ENCODE results near the gene CYP27A1.

CYP27A1 gene

GRCh38 chr2:218781691-218782527 is at the start of gene CYP27A1:
CYP27A1 (plus strand) TSS chr2:218782147; CDS start chr2:218782183, 36 bp downstream.
- Histone ChIP-seq H3K9ac (ENCODE audit: low read depth, low read length) (peak within 1 kb of the TSS; percentile 82), H3K4me1 (ENCODE audit: insufficient read depth, low read length) (peaks cover 4% of the 10 kb centered on the region), H3K36me3 (ENCODE audit: insufficient read depth, low read length) (no peaks in the 10 kb centered on the region), H3K9me3 (ENCODE audit: control insufficient read depth, insufficient read depth, low read length) (0 out of 2 replicates have a peak, but pooled peaks cover 3% of the 10 kb centered on the region)

- peaks cover 32% of the 10 kb centered on the region for H3K4me1 ChIP-seq (ENCODE audit: insufficient read depth, low read length)
- H3K36me3 ChIP-seq (ENCODE audit: insufficient read depth, low read length), result peaks cover 1% of the 10 kb centered on the region
- H3K9ac ChIP-seq (ENCODE audit: low read depth, low read length), result no peak overlapping the region
- H3K9me3 ChIP-seq (ENCODE audit: control insufficient read depth, insufficient read depth, low read length), result no peaks in the 10 kb centered on the region
These were observed 49.2 kb upstream of the CYP27A1 start for GRCh38 chr2:218732761-218733158.

DNA sequence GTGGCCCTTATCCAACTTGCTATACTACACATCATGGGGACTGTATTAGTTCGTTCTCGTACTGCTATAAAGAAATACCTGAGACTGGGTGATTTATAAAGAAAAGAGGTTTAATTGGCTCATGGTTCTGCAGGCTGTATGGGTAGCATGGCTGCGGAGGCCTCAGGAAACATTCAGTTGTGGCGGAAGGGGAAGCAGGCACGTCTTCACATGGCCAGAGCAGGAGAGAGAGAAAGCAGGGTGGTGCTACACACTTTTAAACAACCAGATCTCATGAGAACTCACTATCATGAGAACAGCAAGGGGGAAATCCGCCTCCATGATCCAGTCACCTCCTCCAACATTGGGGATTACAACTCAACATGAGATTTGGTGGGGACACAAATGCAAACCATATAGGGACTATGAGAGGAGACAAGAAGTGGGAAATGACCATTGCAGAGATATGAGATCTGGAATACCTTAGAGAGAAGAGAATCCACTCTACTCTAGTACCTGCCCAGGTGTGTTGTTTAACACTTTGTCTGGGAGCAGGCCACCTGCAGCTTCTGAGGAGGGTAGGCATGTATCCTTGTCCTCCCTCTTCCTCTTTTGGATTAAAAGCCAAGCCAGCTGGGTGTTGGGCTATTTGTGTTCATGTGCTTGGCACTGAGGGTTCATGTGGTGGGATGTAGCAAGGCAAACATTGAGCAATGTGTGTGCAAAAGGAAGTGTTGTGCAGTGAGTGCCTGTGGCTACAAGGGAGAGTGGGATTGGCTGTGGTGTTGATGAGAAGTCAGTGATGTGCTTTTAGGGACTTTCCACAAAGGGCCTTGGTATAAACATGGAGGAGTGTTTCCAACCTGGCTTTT is 48.6 kb upstream of the CYP27A1 start:
- H3K36me3 ChIP-seq (ENCODE audit: insufficient read depth, low read length), result peaks cover 5% of the 10 kb centered on the region; the same call in 1 of the 2 replicates
- no peak overlapping the region for H3K9ac ChIP-seq (ENCODE audit: low read depth, low read length)
- peaks cover 32% of the 10 kb centered on the region for H3K4me1 ChIP-seq (ENCODE audit: insufficient read depth, low read length)
- H3K9me3 ChIP-seq (ENCODE audit: control insufficient read depth, insufficient read depth, low read length), result no peaks in the 10 kb centered on the region

DNA sequence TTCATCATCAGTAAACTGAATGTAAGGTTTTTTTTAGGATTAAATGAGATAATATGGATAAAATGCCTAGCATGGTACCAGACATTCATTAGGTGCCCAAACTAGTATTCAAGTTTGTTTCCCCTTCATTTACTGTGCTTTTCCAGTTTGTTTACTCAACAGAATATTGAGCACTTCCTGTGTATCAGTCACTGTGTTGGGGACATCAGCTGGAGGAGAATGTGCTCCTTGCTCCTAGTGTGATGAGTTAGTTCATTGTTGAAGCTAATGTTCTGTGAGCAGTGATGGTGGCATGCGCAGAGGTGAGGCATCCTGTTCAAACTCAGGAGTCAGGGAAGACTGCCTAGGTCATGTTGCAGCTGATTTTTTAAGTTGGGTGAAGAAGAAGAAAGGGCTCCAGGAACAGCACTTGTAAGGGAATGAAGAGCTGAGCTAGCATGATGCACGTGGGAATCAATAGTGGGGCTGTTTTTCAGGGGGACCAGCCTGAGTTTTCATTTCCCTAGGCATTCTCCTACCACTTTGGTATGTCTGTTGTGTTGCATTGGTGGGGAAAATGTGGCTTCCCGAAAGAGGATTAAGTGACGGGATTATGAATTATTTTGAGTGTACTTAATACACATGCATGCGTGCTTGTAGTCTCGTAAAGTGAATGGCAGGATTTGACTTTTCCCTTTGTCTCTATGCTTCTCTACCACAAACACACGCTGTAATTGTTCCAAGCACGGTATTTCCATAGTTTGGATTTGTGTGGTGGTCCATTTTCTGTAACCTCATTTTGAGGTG is 47.6 kb upstream of the CYP27A1 start:
- Histone ChIP-seq H3K36me3 (ENCODE audit: insufficient read depth, low read length) (peaks cover 10% of the 10 kb centered on the region), H3K9me3 (ENCODE audit: control insufficient read depth, insufficient read depth, low read length) (no peaks in the 10 kb centered on the region), H3K9ac (ENCODE audit: low read depth, low read length) (no peak overlapping the region), H3K4me1 (ENCODE audit: insufficient read depth, low read length) (peaks cover 32% of the 10 kb centered on the region)

DNA sequence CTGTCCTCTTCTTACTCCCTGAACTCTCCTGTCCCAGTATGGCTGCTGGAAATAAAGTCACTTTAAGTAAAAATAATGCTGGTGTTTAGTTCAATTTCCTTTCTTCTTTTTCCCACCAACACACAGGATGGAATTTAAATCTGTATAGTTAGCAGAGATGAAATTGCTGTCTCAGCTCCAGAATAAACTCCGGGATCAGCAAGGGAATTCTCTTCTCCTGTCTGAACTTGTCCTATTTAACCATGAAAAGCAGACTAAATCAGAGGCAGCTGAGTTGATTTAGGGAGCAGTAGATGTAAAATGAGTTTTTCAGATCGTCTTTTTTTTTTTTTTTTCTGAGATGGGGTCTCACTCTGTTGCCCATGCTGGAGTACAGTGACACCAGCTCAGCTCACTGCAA is 45.4 kb upstream of the CYP27A1 start:
- H3K9ac ChIP-seq (ENCODE audit: low read depth, low read length), result no peak overlapping the region
- H3K36me3 ChIP-seq (ENCODE audit: insufficient read depth, low read length), result peaks cover 20% of the 10 kb centered on the region; the same call in 1 of the 2 replicates
- peaks cover 29% of the 10 kb centered on the region for H3K4me1 ChIP-seq (ENCODE audit: insufficient read depth, low read length)
- no peaks in the 10 kb centered on the region for H3K9me3 ChIP-seq (ENCODE audit: control insufficient read depth, insufficient read depth, low read length)

GRCh38 chr2:218743068-218743467 is 38.9 kb upstream of the CYP27A1 start:
- Histone ChIP-seq H3K4me1 (ENCODE audit: insufficient read depth, low read length) (no peaks in the 10 kb centered on the region), H3K36me3 (ENCODE audit: insufficient read depth, low read length) (peaks cover 22% of the 10 kb centered on the region; the same call in 1 of the 2 replicates), H3K9me3 (ENCODE audit: control insufficient read depth, insufficient read depth, low read length) (no peaks in the 10 kb centered on the region), H3K9ac (ENCODE audit: low read depth, low read length) (no peak overlapping the region)

DNA sequence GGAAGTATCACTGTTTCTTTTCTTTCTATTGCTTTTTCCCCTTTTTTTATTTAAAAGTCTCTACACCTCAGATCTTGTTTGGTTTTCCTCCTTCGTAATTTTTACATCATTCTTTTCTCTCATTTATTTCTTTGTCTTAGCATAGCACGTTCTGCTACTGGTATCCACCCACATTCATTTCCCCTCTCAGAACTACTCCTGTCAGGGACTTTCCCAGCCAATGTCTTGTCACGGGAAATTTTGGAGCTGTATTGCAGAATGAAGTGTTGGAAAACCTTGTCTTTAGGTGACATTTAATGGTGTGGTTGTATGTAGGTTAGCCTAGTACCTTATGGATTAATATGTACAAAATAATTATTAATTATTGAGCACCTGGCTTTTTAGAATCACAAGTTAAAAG is 37.3 kb upstream of the CYP27A1 start:
- Histone ChIP-seq H3K9ac (ENCODE audit: low read depth, low read length) (no peak overlapping the region), H3K36me3 (ENCODE audit: insufficient read depth, low read length) (peaks cover 24% of the 10 kb centered on the region; the same call in 1 of the 2 replicates), H3K9me3 (ENCODE audit: control insufficient read depth, insufficient read depth, low read length) (no peaks in the 10 kb centered on the region), H3K4me1 (ENCODE audit: insufficient read depth, low read length) (no peaks in the 10 kb centered on the region)

GRCh38 chr2:218745160-218745558 is 36.8 kb upstream of the CYP27A1 start:
- H3K9me3 ChIP-seq (ENCODE audit: control insufficient read depth, insufficient read depth, low read length), result no peaks in the 10 kb centered on the region
- no peak overlapping the region for H3K9ac ChIP-seq (ENCODE audit: low read depth, low read length)
- H3K36me3 ChIP-seq (ENCODE audit: insufficient read depth, low read length), result peaks cover 27% of the 10 kb centered on the region
- H3K4me1 ChIP-seq (ENCODE audit: insufficient read depth, low read length), result no peaks in the 10 kb centered on the region

- Histone ChIP-seq H3K9ac (ENCODE audit: low read depth, low read length) (no peak overlapping the region), H3K36me3 (ENCODE audit: insufficient read depth, low read length) (peaks cover 27% of the 10 kb centered on the region), H3K9me3 (ENCODE audit: control insufficient read depth, insufficient read depth, low read length) (no peaks in the 10 kb centered on the region), H3K4me1 (ENCODE audit: insufficient read depth, low read length) (no peaks in the 10 kb centered on the region)
These were observed 36.1 kb upstream of the CYP27A1 start for GRCh38 chr2:218745559-218746469.

DNA sequence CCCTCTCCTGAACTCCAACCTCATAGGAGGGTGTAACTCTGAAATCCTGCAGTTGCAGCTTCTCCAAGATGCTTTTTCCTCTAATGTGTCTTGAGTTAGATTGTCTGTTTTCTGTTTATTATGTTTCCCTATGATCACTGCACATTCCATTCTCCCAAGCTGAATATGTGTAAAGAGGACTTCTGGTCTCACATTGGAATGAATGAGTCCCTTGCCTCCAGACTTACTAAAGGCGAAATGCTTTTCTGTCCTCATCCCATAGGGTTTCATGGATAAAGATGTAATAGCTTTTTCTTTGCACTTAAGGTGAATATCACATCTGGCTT is 35.5 kb upstream of the CYP27A1 start:
- Histone ChIP-seq H3K9me3 (ENCODE audit: control insufficient read depth, insufficient read depth, low read length) (no peaks in the 10 kb centered on the region), H3K4me1 (ENCODE audit: insufficient read depth, low read length) (no peaks in the 10 kb centered on the region), H3K9ac (ENCODE audit: low read depth, low read length) (no peak overlapping the region), H3K36me3 (ENCODE audit: insufficient read depth, low read length) (peaks cover 24% of the 10 kb centered on the region)

GRCh38 chr2:218746960-218747359 is 35.0 kb upstream of the CYP27A1 start:
- no peaks in the 10 kb centered on the region for H3K4me1 ChIP-seq (ENCODE audit: insufficient read depth, low read length)
- peaks cover 21% of the 10 kb centered on the region for H3K36me3 ChIP-seq (ENCODE audit: insufficient read depth, low read length)
- no peak overlapping the region for H3K9ac ChIP-seq (ENCODE audit: low read depth, low read length)
- no peaks in the 10 kb centered on the region for H3K9me3 ChIP-seq (ENCODE audit: control insufficient read depth, insufficient read depth, low read length)

DNA sequence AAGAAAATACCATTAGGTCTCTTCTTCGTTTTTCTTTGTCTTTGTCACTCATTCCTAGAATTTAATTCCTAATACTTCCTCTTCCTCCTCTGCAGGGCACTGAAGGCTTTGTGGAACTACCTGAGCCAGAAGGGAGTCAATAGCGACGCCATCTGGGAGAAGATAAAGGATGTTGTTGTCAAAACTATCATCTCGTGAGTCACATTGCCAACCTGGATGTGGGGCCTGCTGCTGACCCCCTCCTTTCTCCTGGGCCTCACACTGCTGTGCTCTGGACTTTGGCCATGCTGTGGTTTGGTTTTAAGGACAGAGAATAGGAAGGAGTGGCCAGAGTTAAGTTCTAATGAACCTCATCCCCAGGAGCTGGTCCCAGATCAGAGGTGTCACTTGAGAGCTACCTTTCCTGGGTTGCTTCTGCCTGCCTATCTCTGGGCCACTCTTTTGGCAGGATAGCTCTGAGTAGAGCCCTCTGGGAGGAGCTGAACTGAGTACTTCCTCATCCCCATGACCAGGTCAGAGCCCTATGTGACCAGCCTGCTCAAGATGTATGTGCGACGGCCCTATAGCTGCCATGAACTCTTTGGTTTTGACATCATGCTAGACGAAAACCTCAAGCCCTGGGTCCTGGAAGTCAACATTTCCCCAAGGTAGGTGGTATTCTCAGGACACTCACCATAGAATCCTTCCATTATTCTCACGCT is 33.1 kb upstream of the CYP27A1 start:
- Histone ChIP-seq H3K9ac (ENCODE audit: low read depth, low read length) (no peak overlapping the region), H3K36me3 (ENCODE audit: insufficient read depth, low read length) (peaks cover 34% of the 10 kb centered on the region), H3K4me1 (ENCODE audit: insufficient read depth, low read length) (no peaks in the 10 kb centered on the region), H3K9me3 (ENCODE audit: control insufficient read depth, insufficient read depth, low read length) (no peaks in the 10 kb centered on the region)

DNA sequence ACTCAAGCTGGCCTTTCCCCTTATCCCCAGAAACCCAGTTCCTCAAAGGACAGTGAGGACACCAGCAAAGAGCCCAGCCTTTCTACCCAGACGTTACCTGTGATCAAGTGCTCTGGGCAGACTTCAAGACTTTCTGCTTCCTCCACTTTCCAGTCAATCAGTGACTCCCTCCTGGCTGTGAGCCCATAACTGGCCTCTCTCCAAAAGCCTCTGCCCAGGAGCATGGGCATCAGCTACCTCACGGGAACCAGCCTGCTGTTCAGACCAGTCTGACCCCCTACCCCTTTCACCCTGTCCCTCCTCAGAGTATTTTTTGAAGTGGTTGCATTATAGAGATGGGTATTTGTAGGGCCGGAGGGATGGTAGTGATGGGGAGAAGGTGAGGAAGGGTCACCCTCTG is 27.7 kb upstream of the CYP27A1 start:
- H3K9ac ChIP-seq (ENCODE audit: low read depth, low read length), result no peak overlapping the region
- peaks cover 29% of the 10 kb centered on the region for H3K36me3 ChIP-seq (ENCODE audit: insufficient read depth, low read length)

More for the DNA sequence above, 27.7 kb upstream of the CYP27A1 start:
- no peaks in the 10 kb centered on the region for H3K9me3 ChIP-seq (ENCODE audit: control insufficient read depth, insufficient read depth, low read length)
- no peaks in the 10 kb centered on the region for H3K4me1 ChIP-seq (ENCODE audit: insufficient read depth, low read length)
